Measurements from ENCODE around the gene CDC42BPG.

- no peak for TF ChIP-seq CTCF (IDR thresholded peaks at IDR 0.05; ENCODE audit: low read depth, low read length)
- no peak for TF ChIP-seq EZH2phosphoT487 (IDR thresholded peaks at IDR 0.05; ENCODE audit: low read depth)
These were observed 25.9 kb upstream of the CDC42BPG start for GRCh38 chr11:64870176-64870892.

All from OCI-LY3 (cell line).